ENCODE measurements around the gene SORL1.

SORL1 gene

DNA sequence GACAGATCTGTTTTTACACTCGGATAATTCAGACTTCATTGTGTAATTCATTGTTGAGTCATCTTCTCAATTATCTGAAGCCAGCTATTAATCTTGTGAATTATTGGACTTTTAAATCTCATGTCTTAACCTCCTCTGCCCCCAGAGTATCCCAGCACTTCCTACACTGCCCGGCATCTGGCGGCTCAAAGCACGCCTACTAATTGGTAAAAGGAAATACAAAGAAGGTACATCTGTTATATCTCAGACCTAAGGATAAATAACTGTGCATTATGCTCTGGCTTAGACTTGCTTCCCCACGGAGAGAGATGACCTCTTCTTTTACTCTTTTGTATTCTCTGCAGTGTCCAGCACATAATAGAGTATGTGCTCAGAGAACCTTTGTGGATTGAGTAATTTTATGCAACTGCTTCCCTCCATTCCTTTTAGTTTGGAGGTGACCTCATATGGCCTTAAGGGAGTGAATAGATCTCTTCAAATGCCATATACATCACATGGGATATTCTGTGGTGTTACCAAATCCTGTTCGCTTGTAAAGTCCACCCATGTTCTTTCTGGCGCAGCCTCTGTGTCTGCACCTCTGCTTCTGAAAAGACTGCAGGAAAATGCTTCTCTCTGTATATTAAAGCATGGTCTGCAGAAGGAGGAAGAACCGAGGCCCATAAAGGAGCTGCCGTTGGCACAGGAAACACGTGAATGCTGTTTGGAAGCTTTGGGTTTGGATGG lies 126.3 kb downstream of the SORL1 start:
- in situ Hi-C loops (cut with MboI; ENCODE audit: low sequenced_read_pairs), result no loop called here

DNA sequence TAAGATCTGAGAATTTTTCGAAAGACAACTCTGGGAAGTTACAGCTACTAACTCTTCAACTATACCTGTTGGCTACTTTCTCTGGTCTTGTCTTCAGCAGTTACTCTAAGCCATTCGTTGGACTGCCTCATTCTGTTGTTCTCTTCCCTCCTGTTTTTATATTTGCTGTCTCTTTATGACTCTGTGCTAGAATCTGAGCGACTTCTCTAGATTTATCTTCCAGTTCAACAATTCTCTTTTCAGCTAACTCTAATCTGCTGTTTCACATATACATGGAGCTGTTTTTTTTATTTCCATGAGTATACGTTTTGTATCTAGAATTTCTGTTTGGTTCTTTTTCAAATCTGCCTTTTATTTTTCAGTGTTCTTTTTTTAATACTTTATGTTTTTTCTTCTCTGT lies 128.0 kb downstream of the SORL1 start:
- in situ Hi-C loops (cut with MboI; ENCODE audit: low sequenced_read_pairs), result no loop called here

DNA sequence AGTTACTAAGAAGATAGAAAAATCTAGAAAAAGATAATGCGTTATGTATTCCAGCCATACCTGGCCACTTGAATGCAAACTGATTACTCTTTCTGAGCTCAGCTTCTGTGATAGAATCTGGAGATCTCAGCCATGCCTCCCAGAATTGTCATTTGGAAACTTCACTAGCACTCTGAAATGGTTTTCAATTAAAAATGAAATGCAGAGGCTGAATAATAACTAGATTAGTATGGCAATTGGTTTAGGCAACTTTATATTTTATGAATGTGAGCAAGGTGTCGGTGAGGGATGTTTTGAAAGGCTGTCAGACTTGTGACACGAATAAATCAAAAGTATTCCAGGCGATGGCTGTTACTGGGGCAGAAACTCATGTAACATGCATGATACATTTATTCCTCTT lies 129.5 kb downstream of the SORL1 start:
- in situ Hi-C loops (cut with MboI; ENCODE audit: low sequenced_read_pairs), result no loop called here

DNA sequence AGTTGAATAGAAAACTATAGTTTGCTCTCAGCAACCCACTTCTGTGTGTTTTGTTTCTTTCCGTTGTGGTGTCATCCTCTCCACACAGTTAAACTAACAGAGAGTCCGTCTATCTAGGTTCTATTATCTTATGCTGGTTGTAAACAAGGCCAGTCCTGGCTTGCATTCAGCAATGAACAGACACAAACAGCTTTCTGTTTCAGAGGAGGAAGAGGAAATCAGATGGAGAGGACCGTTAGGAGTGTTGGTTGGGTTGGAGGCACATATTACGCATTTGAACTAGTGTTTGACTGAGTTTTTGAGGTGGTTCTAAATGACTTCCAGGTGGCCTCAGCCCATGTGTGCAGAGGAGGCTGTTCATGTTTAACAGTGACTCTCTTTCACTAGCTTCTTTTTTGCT lies 130.2 kb downstream of the SORL1 start:
- in situ Hi-C loops (cut with MboI; ENCODE audit: low sequenced_read_pairs), result no loop called here

DNA sequence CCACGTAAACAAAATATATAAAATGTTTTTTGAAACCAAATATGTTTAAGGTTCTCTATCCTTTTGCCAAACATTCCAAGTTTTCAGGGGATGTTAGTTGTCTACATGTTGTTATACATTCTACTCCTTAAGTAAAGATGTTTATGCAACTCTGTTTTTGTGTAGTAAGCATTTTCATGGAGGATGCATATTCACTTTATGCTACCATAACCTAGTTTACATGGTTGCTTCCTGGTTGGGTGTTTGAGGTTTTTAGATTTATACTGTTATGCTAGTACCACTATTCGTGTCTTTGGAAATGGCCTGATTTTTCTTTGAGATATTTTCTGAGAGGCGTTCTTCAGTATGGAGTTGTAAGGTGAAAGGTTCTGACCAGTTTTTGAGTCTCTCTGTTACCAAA lies 131.7 kb downstream of the SORL1 start:
- in situ Hi-C loops (cut with MboI; ENCODE audit: low sequenced_read_pairs), result no loop called here

DNA sequence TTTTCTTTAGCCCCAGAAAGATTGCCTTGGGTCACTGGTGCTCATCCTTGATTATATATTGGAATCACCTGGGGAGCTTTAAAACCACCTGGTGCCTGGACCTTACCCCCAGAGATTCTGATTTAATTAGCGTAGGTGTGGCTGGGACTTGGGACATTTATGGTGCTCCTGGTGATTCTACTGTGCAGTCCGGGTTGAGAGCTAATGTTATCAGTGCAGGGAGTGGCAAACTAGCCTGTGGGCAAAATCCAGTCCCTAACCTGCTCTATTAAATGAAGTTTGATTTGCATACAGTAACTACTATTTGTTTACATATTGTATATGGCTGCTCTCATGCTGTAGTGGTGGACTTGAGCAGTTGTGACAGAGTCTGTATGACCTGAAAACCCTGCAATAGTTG lies 134.6 kb downstream of the SORL1 start:
- in situ Hi-C loops (cut with MboI; ENCODE audit: low sequenced_read_pairs), result no loop called here

DNA sequence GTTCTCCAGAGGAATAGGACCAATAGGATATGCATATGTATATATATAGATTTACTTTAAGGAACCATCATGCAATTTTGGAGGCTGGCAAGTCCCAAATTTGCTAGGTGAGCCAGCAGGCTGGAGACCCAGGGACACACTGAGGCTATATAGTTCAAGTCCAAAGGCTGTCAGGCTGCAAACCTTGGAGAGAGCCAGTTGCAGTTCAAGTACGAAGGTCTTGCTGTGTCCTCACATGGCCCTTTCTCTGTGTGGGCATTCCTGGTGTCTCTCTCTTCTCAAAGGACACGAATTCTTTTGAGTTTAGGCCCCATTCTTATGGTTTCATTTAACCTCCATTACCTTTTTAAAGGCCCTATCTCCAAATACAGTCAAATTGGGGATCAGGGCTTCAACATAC lies 135.1 kb downstream of the SORL1 start:
- in situ Hi-C loops (cut with MboI; ENCODE audit: low sequenced_read_pairs), result no loop called here

DNA sequence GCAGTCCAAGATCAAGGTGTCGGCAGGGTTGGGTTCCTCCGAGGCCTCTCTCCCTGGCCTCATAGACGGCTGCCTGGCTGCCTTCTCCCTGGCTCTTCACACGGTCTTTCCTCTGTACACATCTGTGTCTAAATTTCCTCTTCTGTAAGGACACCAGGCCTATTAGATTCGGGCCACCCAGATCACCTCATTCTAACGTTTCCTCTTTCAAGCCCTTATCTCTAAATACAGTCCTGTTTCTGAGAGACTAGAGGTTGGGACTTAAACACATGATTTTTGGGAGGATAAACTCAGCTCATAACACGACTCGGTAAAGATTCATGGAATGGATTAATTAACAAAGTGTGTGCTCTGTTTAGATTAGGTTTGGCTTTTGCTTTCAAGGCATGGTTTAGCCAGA lies 136.6 kb downstream of the SORL1 start:
- in situ Hi-C loops (cut with MboI; ENCODE audit: low sequenced_read_pairs), result no loop called here

DNA sequence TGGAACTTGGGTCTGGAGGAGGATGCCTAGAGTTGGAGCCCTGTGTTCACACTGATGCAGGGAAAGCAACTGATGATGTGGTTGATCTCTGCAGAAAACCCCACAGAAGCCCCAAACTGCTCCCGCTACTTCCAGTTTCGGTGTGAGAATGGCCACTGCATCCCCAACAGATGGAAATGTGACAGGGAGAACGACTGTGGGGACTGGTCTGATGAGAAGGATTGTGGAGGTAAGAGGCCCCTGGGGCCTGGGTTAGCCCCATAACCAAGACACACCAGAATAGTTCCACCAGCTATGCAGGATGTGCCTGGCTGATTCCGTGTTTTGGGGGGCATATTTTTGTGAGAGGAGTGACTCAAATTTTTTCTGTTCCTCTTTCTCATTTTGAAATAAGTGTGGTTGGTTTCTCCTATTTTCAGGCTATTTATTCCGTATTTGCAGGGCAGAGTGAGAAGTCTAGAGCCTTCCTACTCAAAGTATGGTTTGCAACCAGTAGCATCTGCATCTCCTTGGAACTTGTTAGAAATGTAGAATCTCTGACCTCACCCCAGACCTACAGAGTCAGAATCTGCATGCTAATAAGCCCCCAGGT lies 137.9 kb downstream of the SORL1 start:
- in situ Hi-C loops (cut with MboI; ENCODE audit: low sequenced_read_pairs), result loop anchor here (5.0 kb wide), 1 partner anchor 273 kb away; no protein-coding TSS in a partner anchor

DNA sequence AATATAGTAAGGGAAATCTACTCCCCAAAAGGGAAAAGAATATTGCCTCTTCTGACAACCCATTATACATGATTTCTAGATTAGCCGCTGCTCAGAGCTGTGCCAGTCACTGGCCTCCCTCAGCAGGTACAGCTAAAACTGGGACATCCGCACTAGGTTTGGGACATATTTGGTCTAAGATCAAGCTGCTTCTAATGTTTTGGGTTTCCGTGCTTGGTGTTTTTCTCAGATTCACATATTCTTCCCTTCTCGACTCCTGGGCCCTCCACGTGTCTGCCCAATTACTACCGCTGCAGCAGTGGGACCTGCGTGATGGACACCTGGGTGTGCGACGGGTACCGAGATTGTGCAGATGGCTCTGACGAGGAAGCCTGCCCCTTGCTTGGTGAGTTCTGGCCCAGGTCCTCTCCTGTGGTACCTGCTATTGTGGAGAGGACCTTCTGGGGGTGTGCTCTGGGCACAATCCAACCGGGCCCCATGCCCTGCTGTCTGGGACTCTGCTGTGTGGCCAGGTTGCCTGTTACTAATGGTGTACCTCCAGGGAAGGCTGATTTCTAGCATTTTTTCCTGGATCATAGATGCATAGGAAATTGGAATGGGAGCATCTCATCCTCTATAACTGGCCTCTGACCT lies 138.8 kb downstream of the SORL1 start:
- in situ Hi-C loops (cut with MboI; ENCODE audit: low sequenced_read_pairs), result loop anchor here (5.0 kb wide), 1 partner anchor 274 kb away; no protein-coding TSS in a partner anchor

DNA sequence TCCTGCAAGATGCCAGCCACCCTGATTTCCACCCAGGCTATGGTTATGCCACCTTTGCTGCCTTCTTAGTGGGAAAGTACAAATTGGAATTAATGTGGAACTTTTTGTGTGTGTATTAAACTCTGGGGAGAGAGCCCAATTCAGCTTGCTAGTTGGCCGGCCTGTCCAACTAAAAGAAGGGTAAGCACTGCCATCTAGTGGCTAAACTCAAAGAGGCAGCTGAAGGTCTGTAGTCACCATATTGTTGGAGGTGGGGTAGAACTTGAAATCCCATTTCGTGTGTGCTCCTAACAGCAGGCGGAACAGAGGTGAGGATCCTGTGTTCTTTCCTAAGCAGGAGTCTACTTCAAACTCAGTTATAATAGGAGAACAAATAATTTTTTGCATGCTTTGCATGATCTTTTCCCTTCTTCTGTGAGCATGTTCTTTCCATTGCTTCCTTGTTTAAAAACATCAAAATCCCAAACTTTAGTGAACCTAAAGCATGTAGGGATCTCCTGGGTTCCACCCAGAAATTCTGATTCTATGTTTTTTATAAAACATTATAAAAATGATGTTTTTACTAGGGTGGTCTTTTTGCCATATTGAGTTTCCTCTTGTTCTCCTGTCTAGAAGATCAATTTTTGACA lies 139.4 kb downstream of the SORL1 start:
- in situ Hi-C loops (cut with MboI; ENCODE audit: low sequenced_read_pairs), result loop anchor here (5.0 kb wide), 1 partner anchor 274 kb away; no protein-coding TSS in a partner anchor

DNA sequence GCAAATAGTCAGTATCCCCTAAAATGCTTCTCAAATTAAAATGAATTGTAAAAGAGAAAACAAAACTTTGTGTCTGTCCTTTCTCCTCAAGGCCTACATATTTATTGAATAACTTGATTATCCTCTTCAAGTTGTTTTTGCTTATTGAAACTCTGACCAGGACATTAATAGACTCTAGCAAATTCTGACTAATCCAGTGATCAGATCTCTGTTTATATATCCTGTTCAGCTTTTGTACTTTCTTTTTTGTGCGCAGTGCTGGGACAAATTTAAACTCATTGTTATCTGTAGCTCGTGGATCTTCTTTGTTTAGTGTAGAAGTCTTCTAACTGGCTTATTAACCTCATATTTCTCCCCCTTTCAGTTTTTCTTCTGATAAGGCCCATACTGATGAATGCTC lies 140.6 kb downstream of the SORL1 start:
- in situ Hi-C loops (cut with MboI; ENCODE audit: low sequenced_read_pairs), result loop anchor here (5.0 kb wide), 1 partner anchor 275 kb away; no protein-coding TSS in a partner anchor

DNA sequence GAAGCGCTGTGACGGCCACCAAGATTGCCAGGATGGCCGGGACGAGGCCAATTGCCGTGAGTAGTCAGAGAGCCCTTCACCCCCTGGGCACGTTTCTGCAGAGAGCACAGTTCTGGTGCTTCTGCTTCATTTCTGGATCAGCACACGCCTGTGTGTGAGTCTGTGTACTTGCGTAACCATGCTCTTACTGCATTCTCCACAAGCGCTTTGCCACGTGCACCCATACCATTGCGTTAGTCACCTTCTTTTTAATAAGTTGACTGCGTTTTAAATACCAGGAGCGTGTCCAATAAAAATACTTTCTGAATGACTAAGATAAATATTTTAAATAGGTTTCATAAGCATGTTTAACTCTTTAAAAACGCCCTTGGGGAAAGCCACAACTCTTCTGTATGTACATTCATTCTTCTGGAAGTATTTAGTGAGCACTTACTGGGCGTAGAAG lies 143.6 kb downstream of the SORL1 start:
- in situ Hi-C loops (cut with MboI; ENCODE audit: low sequenced_read_pairs), result no loop called here

DNA sequence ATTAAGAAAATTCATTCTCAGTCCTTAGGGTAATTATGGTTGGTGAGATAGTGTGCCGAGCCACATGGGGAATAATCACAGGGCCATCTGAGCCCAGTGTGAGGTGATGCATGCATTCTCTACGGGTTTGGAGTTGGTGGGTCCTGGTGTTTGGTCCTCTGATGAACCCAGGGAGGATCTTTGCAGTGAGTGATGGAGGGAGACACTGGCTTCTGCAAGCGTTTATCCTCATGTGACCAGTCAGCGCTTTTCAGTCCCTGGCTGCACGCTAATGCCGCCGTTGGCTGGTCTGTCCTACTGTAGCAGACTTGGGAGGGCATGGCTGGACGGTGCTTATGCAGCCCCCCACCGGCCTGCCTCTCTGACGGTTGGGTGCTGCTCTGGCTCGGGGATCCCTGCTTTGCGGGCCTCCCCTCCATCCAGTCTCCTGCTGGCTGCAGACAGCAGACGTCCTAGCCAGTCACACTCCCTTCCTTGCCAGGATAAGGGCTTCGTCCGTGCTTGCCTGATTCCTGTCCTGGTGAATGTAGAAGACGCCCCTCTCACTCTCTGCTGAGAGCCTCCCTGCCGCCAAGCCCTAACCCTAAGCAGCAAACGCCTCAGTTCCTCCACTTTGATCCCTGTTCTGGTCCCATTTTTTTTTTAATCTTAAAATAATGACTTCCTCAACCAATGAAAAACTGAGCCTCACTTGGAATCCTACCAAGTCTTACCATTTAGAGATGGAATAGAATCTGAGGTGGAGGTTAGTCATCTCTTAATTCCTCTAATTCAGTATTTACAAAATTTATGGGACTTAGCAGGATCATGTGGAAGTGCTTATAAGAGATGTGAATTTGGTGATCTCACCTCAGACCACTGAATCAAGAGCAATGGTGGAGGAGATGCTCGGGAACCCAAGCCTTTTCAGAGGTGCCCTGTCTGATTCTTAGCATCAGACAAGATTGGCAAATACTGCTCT lies 144.4 kb downstream of the SORL1 start:
- in situ Hi-C loops (cut with MboI; ENCODE audit: low sequenced_read_pairs), result no loop called here

DNA sequence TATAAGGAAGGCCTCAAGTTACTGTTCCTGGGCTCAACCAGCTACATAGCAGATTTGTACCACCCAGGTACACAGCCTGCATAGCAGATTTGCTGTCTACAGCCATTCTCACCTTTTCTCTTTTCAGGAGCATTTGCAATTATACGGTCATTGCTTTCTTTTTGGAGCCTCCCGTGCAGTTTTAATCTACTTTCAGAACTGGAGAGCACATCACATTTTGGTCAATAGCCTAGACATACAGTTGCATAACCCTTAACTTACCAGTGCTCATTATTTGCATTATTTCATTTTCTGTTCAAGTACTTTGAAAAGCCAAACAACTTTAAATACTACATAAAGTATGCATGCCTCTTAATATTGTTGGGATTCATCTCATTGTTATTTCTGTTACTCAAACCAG lies 151.2 kb downstream of the SORL1 start:
- in situ Hi-C loops (cut with MboI; ENCODE audit: low sequenced_read_pairs), result no loop called here

DNA sequence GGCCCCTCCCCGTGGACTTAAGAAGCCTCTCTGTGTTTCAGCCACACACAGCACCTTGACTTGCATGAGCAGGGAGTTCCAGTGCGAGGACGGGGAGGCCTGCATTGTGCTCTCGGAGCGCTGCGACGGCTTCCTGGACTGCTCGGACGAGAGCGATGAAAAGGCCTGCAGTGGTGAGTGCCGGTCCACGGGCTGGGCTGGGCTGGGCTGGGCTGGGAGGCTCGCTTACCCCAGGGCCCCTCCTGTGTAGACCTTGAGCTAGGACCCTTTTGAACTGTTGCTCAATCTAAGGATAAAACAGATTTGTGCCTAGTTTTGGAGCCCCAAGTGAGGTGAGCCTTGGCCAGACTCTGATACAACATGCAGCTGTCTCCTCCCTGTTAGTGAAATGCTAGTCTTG lies 152.0 kb downstream of the SORL1 start:
- in situ Hi-C loops (cut with MboI; ENCODE audit: low sequenced_read_pairs), result no loop called here

DNA sequence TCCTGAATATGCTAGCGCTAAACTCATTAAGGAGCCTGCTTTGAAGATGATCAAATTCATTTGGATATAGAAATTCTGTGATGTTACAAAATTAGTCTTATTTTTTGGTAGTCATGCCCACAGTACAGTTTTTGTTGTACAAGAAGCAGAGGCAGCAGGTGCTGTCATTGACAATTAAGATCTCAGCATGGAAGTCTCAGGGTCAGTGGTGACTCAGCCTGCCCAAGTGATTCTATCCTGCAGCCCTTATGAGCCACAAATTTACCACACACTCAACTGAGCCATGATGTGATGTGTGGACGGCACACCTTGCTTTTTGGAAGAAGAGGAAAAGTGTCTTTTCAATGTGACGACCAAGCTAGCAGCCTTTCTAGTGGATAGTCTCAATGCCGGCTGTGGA lies 154.2 kb downstream of the SORL1 start:
- in situ Hi-C loops (cut with MboI; ENCODE audit: low sequenced_read_pairs), result no loop called here

DNA sequence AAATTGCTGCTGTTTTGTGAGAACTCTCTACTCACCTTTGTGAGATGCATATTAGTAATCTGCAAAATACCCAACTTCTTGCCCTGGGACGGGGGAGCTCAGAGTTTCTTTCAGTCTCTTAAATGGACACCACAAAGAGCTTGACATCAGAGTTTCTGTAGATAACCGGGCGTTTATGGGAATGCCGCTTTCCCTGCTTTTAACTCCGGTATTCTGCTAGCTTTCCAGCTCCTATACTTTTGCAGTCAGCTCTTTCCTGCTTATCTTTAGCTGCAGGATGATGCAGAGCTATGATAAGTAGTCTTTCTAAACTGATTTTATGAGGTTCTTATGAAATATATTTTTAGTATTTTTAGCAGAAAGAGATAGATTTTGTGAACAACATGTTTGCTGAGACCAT lies 155.2 kb downstream of the SORL1 start:
- in situ Hi-C loops (cut with MboI; ENCODE audit: low sequenced_read_pairs), result no loop called here

DNA sequence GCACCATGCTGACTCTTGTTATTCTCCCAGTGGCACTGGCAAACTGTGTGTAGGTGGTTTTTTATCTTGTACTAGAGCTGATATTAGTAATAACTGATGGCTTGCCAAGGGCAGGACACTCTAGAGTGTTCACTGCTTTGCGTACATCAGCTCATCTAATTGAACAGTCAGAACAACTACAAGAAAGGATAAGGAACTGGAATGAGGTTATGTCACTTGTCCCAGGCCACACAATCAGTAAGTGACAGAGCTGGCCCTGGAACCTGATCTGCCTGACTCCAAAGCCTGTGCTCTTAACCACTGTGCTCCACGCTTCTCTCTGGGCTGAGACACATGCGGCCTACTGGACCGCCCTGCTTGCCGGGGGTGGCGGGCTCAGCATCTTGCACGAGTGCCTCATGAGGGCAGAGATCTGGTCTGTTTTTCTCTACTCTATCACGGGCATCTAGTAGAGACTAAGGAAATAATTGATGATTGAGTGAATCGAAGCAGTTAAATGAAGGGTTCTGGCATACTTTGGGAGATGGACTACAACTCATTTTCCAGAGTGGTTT lies 156.5 kb downstream of the SORL1 start:
- in situ Hi-C loops (cut with MboI; ENCODE audit: low sequenced_read_pairs), result no loop called here

DNA sequence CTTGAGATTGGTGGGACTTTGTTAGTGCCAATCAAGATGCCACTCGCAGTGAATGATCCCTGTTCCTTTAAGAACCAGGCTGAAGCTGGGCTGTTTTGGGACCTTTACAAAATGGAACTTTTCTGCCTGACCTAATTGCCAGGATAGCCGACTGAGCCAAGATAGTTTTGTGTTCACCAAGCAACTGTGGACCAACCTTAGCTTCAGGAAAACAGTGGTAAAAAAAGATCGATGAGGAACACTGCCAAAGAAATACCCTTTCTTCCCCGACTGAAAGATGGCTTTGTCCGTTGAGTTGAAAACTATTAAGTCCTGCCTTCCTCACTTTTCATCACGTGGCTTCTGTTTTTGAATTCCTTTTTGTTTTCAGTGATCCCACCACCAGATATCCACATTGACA lies 158.6 kb downstream of the SORL1 start:
- in situ Hi-C loops (cut with MboI; ENCODE audit: low sequenced_read_pairs), result no loop called here

All from HL-60/S4 treated with phorbol 12-myristate 13-acetate at 8.2 ng/mL for 4 days and 3 days (cell line).